M059J (cell line): Measurements from ENCODE around the gene SLIT2. TPM values are rescaled to one million over a fixed set of nuclear protein-coding genes. Genes with fewer than 3 reads are reported as not detected.
A peak's percentile ranks its signal among the peaks of the same experiment; 100 is the strongest.

Experiments used
- DNase-seq: peaks from one replicate; pipeline ENCODE4 v3.0.0-alpha.2; 2012; ENCODE audit warnings: low read depth
- total RNA-seq: library from RNA; depleted of rRNA; stranded (reverse); fragments of >200 nt; shearing (Covaris generic); gene quantifications from 2 replicates; pipeline ENCODE4 v1.2.3, GENCODE V29; 2014; rRNA removed

SLIT2 gene, protein sequence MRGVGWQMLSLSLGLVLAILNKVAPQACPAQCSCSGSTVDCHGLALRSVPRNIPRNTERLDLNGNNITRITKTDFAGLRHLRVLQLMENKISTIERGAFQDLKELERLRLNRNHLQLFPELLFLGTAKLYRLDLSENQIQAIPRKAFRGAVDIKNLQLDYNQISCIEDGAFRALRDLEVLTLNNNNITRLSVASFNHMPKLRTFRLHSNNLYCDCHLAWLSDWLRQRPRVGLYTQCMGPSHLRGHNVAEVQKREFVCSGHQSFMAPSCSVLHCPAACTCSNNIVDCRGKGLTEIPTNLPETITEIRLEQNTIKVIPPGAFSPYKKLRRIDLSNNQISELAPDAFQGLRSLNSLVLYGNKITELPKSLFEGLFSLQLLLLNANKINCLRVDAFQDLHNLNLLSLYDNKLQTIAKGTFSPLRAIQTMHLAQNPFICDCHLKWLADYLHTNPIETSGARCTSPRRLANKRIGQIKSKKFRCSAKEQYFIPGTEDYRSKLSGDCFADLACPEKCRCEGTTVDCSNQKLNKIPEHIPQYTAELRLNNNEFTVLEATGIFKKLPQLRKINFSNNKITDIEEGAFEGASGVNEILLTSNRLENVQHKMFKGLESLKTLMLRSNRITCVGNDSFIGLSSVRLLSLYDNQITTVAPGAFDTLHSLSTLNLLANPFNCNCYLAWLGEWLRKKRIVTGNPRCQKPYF (N-terminal part only)
- total RNA-seq, result 8.1 and 13.3 TPM in 2 replicates

DNA sequence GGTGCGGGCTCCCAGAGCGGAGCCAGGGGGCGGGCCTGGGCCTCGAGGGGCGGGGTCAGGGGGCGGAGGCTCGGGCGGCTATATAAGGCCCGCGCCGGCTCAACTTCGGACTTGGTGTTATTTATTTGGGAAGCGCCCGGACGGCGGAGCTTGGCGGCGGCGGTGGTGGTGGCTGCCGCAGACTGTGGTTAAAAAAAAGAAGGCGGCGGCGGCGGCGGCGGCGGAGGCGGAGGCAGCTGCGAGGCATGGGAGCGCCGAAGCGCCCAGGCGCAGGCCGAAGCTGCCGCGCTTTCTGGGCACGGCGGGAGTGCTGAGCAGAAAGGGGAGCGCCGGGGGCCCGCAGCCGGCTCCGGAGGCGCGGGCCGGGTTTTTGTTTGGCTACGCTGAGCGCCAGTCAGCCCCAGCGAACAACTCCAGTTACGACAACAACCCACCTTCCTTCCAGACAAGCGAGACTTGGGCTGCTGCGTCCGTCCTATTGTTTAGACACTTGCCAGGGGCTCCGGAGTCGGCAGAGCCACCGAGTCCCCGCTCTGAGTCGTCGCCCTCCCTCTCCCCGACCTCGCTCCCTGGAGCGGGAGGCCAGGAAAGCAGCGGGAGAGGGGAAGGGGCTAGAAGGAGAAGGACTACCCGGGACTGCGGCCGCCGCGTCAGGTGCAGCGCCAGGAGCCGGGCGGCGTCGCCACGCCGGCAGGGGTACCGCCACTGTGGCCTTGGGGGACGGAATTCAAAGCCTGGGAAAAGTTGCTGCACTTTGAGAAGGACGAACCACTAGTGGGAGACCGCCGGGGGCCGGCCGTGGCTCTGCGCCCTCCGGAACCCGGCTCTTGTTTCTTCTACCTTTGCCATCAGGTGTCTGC lies at the start of gene SLIT2:
Gene SLIT2, plus strand, starts transcription at position 110 of the 860 bp plus-strand sequence. CDS start 1,911 bp downstream, outside the sequence.
- peak; percentile 75 for DNase-seq

DNA sequence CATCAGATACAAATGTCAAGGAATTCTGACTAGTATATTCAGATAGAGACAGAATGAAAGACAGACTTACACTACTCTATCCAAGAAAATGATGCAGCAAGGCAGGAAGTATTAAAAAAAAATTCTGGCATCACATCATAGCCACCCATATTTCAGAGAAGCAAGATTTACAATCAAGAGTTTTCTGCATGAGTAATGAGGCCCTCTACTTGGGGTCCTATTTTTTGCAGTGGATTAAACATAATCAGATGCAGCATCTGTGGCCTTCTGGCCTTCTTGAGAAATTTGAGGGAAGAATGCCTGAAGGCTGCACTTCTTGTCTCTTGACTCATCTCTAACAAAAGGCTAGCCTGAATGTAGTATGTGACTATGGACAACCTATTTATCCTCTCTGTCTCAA lies 48.2 kb upstream of the SLIT2 start:
- peak; percentile 95 for DNase-seq

DNA sequence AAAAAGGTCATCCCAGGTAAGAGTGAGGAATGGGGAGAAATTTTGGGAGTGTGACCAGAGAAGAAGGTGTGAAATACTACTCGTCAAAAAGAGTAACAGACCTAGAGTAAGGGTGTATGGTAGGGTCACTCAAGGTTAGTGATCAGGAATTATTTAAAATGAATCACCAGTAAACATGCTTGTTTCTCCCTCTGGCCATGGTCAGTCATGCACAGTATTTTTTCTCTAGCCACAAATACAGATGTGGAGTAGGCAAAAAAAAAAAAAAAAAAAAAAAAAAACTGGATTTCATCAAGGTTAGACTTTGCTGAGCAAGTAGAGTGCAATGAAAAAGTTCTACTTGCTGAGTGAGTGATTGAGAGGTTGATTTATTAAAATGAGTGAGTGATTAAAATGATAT lies 34.2 kb upstream of the SLIT2 start:
- peak; percentile 62 for DNase-seq

DNA sequence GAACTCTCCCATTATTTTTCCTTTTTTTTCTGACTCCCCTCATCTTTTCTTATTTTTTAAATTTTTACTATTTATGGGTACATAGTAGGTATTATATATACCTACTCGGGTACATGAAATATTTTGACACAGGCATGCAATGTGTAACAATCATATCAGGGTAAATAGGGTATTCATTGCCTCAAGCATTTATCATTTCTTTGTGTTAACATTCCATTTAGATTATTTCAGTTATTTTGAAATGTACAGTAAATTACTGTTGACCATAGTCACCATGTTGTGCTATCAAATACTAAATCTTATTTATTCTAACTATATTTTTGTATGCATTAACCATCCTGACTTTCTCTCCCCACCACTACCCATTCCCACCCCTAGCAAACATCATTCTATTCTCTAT lies 33.8 kb upstream of the SLIT2 start:
- no peak for DNase-seq

DNA sequence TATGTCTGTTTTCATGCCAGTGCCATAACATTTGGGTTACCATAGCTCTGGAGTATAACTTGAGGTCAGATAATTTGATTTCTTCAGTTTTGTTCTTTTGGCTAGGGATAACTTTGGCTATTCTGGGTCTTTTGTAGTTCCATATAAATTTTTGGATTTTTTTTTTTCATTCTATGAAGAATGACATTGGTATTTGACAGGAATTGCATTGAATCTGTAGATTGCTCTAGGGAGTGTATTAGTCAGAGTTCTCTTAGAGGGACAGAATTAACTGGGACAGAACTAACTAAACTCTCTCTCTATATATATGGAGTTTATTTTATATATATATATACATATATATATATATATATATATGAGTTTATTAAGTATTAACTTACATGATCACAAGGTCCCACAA lies 32.2 kb upstream of the SLIT2 start:
- DNase-seq, result no peak

DNA sequence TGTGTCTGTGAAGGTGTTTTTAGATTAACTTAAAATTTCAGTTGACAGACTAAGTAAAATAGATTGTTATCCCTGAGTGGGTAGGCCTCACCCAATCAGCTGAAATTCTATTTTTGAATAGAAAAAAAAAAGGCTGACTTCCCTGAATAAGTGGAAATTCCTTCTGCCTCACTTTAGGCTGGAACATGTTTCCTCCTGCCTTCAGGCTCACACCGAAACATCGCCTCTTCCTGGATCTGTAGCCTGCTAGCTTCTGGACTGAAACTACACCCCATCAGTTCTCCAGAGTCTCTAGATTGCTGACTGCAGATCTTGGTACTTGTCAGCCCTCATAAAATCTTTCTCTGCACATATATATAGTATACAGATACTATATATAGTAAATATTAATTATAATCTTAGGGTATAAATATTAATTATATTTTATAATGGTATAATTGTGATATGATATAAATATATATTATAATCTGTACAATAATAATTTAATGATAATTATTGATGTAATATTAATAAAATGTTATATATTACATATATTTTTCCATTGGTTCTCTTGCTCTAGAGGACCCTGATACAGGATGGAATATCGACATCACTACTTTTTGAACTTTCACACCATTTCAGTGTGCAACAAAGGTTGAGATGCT lies 13.7 kb upstream of the SLIT2 start:
- DNase-seq, result no peak

DNA sequence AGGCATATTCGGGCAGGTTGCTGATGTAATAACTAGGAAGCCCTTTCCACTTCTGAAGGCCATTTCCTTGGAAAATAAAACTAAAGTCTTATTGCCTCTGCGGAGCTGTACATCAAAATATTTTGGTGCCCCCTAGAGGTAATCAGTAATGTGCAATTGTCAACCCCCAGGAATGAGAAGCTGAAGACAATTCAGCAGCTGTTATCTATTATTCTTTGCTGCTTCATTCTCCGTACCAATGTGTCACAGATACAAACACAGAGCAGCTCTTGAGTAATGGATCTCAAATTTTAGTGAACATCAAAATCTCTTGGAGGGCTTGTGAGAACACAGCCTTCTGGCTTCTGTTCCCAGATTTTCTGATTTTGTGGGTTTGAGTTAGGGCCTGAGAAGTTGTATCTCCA lies 3.5 kb upstream of the SLIT2 start:
- DNase-seq, result peak; percentile 71

DNA sequence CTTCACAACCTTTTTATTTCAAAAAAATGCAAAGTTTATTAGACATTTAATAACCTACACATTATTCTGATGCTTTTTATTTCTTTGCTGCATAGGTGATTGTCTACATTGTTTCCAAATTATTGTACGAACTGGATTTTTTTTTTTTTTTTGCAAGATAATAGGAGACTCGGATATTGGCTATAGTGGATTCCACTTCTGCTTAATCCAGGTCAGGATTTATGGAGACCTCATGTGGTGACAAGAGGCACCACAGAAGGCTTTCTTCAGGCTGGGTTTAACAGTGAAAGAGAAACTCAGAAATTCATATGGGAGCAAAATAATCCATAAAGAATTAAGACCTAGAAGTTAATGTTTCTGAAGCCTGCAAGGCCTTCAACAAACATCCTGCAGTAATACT lies 2.4 kb upstream of the SLIT2 start:
- DNase-seq, result peak; percentile 55

DNA sequence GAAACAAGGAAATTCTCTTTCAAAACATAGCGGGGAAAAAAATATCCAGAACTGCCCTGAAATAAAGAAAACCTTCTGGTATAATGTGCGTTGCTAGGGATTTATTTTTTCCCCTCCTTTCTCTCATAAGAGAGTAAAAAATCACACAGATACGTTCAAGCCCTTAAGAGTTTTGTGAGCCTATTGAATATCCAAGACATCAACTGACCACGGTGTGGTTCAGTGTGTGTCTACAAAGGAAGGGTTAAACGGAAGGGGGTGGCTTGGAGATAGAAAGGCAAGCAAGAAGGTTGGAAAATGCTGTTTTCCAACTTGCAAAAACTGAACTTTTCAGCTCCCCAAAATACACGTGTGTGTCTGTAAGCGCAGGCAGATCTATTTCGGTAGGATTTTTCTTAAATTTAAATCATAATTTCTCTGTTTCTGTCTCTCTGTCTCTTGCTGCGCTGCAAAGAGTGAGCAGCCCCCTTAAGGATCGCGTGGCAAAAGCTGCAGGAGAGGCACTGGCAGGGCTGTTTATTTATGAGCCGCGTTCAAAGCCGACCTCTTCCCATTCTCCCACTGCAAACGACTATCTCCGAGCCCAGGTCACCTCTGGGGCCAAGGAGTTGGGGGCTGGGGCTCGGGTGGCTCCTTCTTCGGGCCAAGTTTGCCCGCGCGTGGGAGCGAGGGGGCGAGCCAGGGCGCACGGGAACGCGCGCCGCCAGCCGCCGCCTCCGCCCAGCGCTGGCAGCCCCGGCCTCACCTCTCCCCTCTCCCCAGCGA lies 492 bp upstream of the SLIT2 start:
- peak; percentile 24 for DNase-seq

DNA sequence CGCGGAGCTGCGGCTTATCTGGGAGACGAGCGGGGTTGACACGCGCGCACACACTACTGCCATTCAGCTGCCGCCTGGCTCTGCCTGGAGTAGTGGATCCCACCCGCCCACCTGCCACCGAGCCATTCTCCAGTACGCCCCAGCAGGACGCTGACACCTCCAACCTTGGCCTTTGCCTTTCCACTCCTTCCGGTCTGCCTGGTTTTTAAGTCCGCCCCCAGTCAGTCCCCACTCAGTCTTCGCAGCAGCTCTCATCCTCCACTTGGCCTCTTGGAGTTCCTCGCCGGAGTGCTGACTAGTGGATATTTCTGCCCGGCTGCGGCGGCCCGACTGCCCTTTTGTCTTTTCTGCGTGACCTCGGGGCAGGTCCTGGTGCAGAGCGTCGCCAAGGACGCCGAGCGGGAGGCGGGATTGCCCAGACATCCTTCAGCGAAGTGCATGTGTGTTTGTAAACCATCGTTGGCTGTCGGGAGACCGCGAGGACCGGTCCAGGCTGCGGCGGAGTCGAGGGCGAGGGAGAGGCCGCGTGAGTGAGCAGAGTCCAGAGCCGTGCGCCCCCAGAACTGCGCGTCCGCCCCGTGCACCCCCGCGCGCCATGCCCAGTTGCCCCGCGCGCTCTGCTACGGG lies 1.1 kb downstream of the SLIT2 start:
- peak; percentile 54 for DNase-seq

DNA sequence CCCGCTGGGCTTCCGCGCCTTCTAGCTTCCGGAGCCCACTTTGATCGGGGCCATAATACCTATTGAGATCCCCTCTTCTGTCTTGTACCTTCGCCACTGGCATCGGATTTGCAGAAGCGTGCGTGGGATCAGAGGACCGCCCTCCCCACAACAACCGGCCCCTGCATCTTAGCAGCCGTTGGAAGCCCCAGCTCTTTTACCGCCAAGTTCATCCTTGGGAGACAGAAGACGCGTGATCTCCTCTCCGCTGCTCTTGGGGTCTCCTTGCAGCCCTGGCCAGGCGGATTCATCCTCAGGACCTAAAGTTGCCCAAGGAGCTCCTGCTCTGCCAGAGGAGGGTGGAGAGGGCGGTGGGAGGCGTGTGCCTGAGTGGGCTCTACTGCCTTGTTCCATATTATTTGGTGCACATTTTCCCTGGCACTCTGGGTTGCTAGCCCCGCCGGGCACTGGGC lies 1.6 kb downstream of the SLIT2 start:
- DNase-seq, result peak; percentile 15

DNA sequence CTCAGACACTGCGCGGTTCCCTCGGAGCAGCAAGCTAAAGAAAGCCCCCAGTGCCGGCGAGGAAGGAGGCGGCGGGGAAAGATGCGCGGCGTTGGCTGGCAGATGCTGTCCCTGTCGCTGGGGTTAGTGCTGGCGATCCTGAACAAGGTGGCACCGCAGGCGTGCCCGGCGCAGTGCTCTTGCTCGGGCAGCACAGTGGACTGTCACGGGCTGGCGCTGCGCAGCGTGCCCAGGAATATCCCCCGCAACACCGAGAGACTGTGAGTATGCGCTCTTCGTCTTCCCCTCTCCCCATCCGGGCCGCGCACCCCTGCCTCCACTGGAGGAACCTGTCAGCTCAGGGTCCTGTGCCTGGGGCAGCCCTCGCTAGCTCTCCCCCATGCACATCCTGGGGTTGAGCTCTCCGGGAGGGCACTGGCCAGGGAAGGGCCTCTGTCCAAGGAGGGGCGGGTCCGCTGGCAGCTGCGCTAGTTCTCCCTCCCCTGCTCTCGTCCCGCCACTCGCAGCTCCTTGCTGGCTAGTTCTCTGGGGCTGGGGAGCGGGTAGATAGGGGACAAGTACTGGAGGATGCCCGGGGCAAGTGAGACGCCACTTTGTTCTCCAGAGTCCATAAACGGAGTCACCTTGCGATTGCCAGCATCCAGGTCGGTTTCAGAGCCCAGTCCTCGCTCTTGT lies 2.2 kb downstream of the SLIT2 start:
- DNase-seq, result peak; percentile 55

DNA sequence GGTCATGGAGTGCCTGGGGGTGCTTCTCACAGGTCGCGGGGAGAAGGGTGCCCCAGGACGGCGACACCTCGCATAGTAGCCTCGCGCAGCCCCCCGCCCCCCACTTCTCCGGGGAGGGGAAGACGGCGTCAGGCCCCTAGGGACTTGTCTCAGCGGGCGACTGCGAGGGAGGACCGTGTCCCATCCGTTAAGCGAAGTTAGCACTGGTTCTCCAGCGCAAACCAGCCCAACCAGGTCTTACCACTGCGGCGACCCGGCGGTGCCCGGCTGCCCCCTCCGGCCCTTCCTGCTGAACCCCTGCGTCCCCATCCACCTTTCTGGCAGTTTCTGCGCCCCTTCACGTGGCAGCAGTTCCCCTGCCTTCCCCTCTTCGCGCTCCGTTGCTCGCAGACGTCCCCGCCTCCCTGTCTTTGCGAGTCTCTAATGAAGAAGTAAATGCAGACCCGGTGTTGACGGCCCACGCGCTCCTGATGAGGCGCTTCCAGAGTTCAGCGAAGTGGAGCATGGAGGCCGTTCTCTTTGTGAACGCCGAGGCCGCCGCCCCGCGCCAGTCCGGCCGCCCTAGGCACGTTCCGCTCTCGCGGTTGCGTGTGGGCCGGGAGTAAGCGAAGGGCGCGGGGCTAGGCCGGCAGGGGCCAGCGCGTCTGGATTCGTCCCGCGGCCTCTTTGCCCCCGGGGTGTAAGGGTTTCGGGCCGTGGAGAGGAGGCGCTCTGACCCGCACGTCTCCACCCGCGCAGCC lies 3.0 kb downstream of the SLIT2 start:
- peak; percentile 21 for DNase-seq

DNA sequence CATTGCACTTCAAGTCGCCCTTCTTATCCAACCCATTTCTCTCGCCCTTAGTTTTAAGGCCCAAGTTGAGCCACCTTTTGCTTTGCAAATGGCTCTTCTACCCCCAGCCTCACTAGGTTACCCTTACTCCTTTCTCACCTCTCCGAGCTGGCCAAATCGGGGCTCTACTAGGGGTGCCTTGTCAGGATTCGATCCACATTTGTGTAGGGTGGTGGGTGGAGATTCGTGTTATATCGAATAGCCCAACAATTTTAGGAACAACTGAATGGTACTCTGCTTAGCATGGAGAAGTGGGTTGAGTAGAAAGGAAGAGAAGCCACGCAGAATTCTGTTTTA lies 3.5 kb downstream of the SLIT2 start:
- DNase-seq, result no peak

DNA sequence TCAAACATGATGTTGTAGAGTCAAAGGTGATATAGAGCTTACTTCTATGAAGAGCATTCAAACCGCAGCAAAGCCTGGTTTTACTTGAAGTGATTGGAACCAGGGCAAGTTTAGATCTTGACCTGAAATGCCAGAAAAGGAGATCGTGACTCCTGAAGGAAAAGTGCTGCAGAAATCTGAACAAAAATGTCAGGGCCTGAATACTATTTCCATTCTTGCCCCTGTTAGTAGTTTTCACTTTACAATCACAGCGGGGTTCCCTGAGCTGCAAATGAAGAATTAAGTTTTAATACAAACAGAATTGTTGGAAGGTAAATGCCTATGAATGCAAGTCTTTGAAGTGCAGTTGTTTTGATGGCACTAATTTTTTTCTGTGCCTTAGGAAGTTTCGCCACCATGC lies 4.1 kb downstream of the SLIT2 start:
- DNase-seq, result no peak

DNA sequence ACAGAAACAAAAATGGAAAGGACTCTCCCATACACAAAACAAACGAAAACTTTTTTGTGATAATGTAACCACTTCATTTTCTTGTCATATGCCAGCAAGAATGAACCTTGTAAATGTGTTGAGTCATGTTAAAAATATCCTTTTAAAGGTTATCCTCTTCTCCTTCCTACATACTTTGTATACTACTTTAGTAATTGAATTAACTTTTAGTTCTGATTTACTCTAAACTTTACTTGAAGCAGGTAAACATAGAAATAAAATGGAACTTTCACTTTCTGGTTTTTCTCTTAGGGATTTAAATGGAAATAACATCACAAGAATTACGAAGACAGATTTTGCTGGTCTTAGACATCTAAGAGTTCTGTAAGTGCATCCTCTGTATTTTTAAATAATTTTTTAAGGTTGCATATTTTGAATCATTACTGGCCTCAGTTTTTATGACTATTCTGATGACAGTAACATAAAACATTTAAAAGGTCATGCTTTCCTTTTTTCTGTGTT lies 4.7 kb downstream of the SLIT2 start:
- DNase-seq, result peak; percentile 61

DNA sequence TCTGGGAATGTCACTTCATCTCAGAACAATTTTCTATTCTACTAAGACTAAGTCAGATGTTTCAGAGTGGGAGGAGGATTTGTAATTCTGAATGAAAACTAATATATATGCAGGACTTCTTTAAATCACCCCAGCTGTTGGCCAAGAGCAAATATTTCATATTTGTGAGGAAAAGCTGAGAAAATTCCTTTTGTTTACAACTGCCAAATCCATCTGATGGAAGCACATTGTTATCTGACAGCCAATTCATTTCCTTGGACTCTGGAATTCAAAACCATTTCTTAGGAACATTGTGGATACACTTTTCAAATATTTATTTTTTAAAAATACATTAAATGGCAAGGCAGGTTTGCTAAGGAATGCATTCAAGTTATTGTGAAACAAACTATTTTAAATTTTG lies 8.0 kb downstream of the SLIT2 start:
- DNase-seq, result no peak

DNA sequence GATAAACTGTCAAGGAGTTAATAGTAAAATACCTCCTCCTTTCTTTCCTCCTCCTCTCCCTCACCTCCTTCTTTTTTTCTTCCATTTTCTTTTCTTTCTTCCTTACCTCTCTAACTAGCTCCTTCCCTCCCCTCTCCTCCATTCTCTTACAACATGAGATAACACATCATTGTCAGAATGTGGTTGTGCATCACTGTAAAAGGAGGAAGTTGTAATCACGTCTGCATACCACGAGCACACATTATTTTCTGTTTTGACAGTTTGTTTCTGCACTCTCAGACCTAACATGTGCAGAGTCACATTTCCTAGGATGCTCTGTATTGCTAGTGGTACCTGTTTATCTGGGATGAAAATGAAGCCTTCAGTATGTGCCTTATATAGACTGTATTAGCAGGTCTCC lies 9.1 kb downstream of the SLIT2 start:
- DNase-seq, result no peak

DNA sequence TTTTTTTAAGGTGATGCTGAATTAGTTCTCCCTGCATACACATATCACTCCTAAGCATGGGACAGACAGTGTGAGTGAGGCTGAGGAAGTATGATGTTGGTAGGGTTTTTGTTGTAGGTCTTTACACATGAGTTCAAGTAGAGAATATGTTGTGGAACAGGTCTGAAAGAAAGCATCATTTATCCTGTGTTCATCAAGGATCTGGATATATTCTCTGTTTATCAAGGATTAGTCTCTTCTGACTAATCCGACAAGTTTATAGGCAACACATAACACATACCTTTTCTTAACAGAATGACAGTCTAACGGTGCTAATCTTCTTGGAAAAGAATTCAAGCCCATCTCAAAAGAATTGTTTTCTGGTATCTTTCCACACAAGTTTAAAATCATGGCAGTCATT lies 10.5 kb downstream of the SLIT2 start:
- DNase-seq, result no peak
